Neural progenitor cell (in vitro differentiated cells): ENCODE results near the gene LSP1. TPM values are rescaled to one million over a fixed set of nuclear protein-coding genes. Genes with fewer than 3 reads are reported as not detected.

Source experiments
- DNase-seq: peaks from one replicate; pipeline ENCODE4 v3.0.0-alpha.2; 2016; ENCODE audit warnings: low spot score
- H2AFZ ChIP-seq: fragments of 200-600 bp; sonication (generic); replicated peaks from 2 replicates; pipeline ENCODE4 v1.6.1; 2016; ENCODE audit warnings: antibody characterized with exemption
- H3F3A ChIP-seq: fragments of 200-600 bp; sonication (generic); 2 replicates; pipeline ENCODE4 v1.6.1; 2016; ENCODE audit warnings: antibody characterized with exemption, low read depth
- H3K27ac ChIP-seq: fragments of 200-600 bp; sonication (generic); 2 replicates; pipeline ENCODE4 v1.5.1; 2016; ENCODE audit warnings: mild to moderate bottlenecking
- H3K27me3 ChIP-seq: fragments of 200-600 bp; sonication (generic); 2 replicates; pipeline ENCODE4 v1.6.1; 2016; ENCODE audit warnings: mild to moderate bottlenecking, moderate library complexity
- H3K36me3 ChIP-seq: fragments of 200-600 bp; sonication (generic); 2 replicates; pipeline ENCODE4 v1.5.1; 2016
- H3K4me1 ChIP-seq: fragments of 200-600 bp; sonication (generic); 2 replicates; pipeline ENCODE4 v1.6.1; 2016; ENCODE audit warnings: mixed run types
- H3K4me2 ChIP-seq: fragments of 200-600 bp; sonication (generic); 2 replicates; pipeline ENCODE4 v1.6.1; 2016
- H3K4me3 ChIP-seq: fragments of 200-600 bp; sonication (generic); 2 replicates; pipeline ENCODE4 v1.5.1; 2016
- H3K79me2 ChIP-seq: fragments of 200-600 bp; sonication (generic); 2 replicates; pipeline ENCODE4 v1.6.1; 2016; ENCODE audit warnings: low read depth
- H3K9ac ChIP-seq: fragments of 200-600 bp; sonication (generic); 2 replicates; pipeline ENCODE4 v1.6.1; 2016
- H3K9me3 ChIP-seq: fragments of 200-600 bp; sonication (generic); 2 replicates; pipeline ENCODE4 v1.5.1; 2016; ENCODE audit warnings: low read depth
- H4K20me1 ChIP-seq: fragments of 200-600 bp; sonication (generic); 2 replicates; pipeline ENCODE4 v1.6.1; 2016; ENCODE audit warnings: low read depth
- H3K27ac Mint-ChIP-seq: 3 replicates; pipeline ENCODE4 v1.8.0; 2021; ENCODE audit warnings: mixed read lengths
- H3K27me3 Mint-ChIP-seq: 2 replicates; pipeline ENCODE4 v1.8.0; 2022; ENCODE audit warnings: low read depth, mild to moderate bottlenecking, inconsistent platforms, moderate library complexity, mixed read lengths; ENCODE audit not compliant: insufficient read depth
- H3K36me3 Mint-ChIP-seq: 3 replicates; pipeline ENCODE4 v1.8.0; 2021; ENCODE audit warnings: mixed read lengths
- H3K4me1 Mint-ChIP-seq: 3 replicates; pipeline ENCODE4 v1.8.0; 2021; ENCODE audit warnings: mixed read lengths
- H3K4me3 Mint-ChIP-seq: 3 replicates; pipeline ENCODE4 v1.8.0; 2021; ENCODE audit warnings: mild to moderate bottlenecking, moderate library complexity, mixed read lengths
- H3K9me3 Mint-ChIP-seq: 3 replicates; pipeline ENCODE4 v1.8.0; 2020; ENCODE audit warnings: mixed read lengths
- EZH2 ChIP-seq: fragments of 200-600 bp; sonication (generic); IDR thresholded peaks from 2 replicates; pipeline ENCODE4 v1.6.1; 2017; ENCODE audit warnings: antibody characterized with exemption, mild to moderate bottlenecking, moderate library complexity
- EZH2phosphoT487 ChIP-seq: fragments of 200-600 bp; sonication (generic); IDR thresholded peaks from 2 replicates; pipeline ENCODE4 v1.6.1; 2017; ENCODE audit warnings: antibody characterized with exemption
- total RNA-seq: library from RNA; depleted of rRNA; stranded (reverse); fragments of >200 nt; gene quantifications from 2 replicates; pipeline ENCODE4 v1.2.3, GENCODE V29; 2015; ENCODE audit warnings: low replicate concordance
- TF ChIP-seq, protein P1 (sequence below): fragments of 200-600 bp; sonication (generic); IDR thresholded peaks from 2 replicates; pipeline ENCODE4 v1.5.1; 2017; ENCODE audit warnings: antibody characterized with exemption, mild to moderate bottlenecking

Gene LSP1
- total RNA-seq, 1 donor from 2014 or later = not detected

DNA sequence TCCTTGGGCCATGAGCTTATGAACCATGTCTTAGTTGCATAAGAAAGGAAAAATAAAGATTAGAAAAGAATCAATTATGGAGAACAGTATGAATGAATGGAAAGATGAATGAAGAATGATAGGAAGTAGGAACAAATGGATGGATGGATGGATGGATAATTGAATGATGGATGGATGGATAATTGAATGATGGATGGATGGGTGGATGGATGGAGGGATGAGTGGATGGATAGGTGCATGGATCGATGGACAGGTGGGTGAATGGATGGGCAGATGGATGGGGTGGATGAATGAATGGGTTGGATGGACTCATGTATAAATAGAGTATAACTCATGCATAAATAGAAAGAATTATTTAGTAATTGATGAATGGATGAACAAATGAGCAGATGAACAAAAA is 7.2 kb downstream of the LSP1 start:
- Mint-ChIP-seq H3K27me3 (peaks cover 4% of the 10 kb centered on the region), H3K4me3 (no peak overlapping the region), H3K4me1 (peaks cover 14% of the 10 kb centered on the region), H3K9me3 (no peaks in the 10 kb centered on the region), H3K36me3 (no peaks in the 10 kb centered on the region), H3K27ac (no peak overlapping the region)
- Histone ChIP-seq H3K4me3 (no peak overlapping the region), H3K9ac (no peak overlapping the region), H3F3A (no peaks in the 10 kb centered on the region), H3K36me3 (no peaks in the 10 kb centered on the region), H3K79me2 (no peaks in the 10 kb centered on the region), H3K27ac (no peak overlapping the region), H3K27me3 (peaks cover 14% of the 10 kb centered on the region), H4K20me1 (no peaks in the 10 kb centered on the region), H3K9me3 (no peaks in the 10 kb centered on the region), H3K4me2 (no peak overlapping the region), H3K4me1 (peaks cover 23% of the 10 kb centered on the region), H2AFZ (no peak overlapping the region)
- TF ChIP-seq, protein P1, sequence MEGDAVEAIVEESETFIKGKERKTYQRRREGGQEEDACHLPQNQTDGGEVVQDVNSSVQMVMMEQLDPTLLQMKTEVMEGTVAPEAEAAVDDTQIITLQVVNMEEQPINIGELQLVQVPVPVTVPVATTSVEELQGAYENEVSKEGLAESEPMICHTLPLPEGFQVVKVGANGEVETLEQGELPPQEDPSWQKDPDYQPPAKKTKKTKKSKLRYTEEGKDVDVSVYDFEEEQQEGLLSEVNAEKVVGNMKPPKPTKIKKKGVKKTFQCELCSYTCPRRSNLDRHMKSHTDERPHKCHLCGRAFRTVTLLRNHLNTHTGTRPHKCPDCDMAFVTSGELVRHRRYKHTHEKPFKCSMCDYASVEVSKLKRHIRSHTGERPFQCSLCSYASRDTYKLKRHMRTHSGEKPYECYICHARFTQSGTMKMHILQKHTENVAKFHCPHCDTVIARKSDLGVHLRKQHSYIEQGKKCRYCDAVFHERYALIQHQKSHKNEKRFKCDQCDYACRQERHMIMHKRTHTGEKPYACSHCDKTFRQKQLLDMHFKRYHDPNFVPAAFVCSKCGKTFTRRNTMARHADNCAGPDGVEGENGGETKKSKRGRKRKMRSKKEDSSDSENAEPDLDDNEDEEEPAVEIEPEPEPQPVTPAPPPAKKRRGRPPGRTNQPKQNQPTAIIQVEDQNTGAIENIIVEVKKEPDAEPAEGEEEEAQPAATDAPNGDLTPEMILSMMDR = no peak
- TF ChIP-seq EZH2phosphoT487 (no peak), EZH2 (no peak)
- DNase-seq = no peak

DNA sequence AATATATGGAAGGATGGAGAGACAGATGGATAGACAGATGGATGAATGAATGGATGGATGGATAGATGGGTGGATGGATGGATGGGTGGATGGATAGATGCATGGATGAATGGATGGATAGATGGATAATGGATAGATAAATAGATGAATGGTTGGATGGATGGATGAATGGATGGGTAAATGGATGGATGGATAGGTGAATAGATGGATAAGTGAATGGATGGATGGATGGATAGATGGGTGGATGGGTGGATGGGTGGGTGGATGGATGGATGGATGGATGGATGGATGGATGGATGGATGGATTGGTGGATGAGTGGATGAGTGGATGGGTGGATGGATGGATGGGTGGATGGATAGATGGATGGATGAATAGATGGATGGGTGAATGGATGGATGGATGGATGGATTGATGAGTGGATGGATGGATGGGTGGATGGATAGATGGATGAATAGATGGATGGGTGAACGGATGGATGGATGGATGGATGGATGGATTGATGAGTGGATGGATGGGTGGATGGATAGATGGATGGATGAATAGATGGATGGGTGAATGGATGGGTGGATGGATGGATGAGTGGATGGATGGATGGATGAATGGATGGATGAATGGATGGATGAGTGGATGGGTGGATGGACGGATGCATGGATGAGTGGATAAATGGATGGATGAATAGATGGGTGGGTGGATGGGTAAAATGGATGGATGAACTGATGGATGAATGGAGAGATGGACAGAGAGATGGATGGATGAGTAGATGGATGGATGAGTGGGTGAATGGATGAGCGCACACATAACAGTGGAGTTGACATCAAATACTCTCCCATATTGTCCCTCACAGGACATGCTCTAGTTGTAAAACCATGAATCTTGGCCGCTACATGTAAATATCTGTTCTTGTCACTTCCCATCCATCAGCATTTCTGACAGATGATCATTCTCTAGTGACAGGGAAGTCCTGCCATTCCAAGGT is 8.8 kb downstream of the LSP1 start:
- no peak overlapping the region for H3K4me2 ChIP-seq
- H3K27me3 ChIP-seq = peaks cover 14% of the 10 kb centered on the region
- peaks cover 4% of the 10 kb centered on the region for H3K27me3 Mint-ChIP-seq
- no peak overlapping the region for H3K27ac Mint-ChIP-seq
- no peak overlapping the region for H3K27ac ChIP-seq
- no peak overlapping the region for H3K4me3 Mint-ChIP-seq
- H3K79me2 ChIP-seq = no peaks in the 10 kb centered on the region
- H3F3A ChIP-seq = no peaks in the 10 kb centered on the region
- H3K4me1 Mint-ChIP-seq = peaks cover 18% of the 10 kb centered on the region
- no peak overlapping the region for H2AFZ ChIP-seq
- no peaks in the 10 kb centered on the region for H3K9me3 ChIP-seq
- H3K9me3 Mint-ChIP-seq = no peaks in the 10 kb centered on the region
- no peak overlapping the region for H3K4me3 ChIP-seq
- no peak for DNase-seq
- H3K36me3 ChIP-seq = no peaks in the 10 kb centered on the region
- no peaks in the 10 kb centered on the region for H4K20me1 ChIP-seq
- no peak for TF ChIP-seq EZH2
- TF ChIP-seq EZH2phosphoT487 = no peak
- TF ChIP-seq, protein P1 = no peak
- H3K36me3 Mint-ChIP-seq = no peaks in the 10 kb centered on the region
- peaks cover 23% of the 10 kb centered on the region for H3K4me1 ChIP-seq
- H3K9ac ChIP-seq = no peak overlapping the region

DNA sequence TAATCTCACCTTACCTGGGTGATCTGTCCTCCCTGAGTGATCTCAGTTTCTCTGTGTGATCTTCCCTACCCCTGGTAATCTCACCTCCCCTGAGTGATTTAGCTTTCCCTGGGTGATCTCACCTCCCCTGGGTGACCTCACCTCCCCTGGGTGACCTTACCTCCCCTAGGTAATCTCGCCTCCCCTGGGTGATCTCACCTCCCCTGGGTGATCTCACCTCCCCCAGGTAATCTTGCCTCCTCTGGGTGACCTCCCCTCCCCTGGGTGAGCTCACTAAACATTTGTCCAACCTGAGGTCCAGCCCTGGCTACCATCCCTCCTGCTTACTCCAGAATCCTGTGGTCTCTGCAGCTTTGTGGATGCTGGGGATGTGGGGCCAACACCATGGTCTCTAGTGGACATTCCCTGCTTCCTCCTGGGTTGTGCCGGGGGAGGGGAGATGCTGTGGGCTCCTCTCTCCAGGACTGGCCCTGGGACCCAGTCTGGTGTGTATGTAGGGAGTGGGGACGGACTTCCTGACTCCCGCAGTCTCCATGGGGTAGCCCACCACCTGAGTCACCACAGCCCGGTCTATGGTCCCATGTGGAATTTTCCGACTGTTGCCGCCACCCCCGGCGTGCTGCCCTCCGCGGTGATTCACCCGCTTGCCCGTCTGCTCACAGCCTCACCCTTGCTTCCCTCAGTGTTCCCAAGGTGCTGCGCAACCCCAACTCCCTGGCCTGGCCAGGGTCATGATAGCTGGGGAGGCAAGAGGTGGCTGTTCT is 9.9 kb downstream of the LSP1 start:
- H3K9ac ChIP-seq = no peak overlapping the region
- no peak for DNase-seq
- peaks cover 23% of the 10 kb centered on the region for H3K4me1 ChIP-seq
- H2AFZ ChIP-seq = no peak overlapping the region
- H3K27me3 Mint-ChIP-seq = peaks cover 4% of the 10 kb centered on the region
- no peaks in the 10 kb centered on the region for H3K36me3 ChIP-seq
- H4K20me1 ChIP-seq = no peaks in the 10 kb centered on the region
- peaks cover 18% of the 10 kb centered on the region for H3K4me1 Mint-ChIP-seq
- H3K4me2 ChIP-seq = no peak overlapping the region
- no peak overlapping the region for H3K4me3 Mint-ChIP-seq
- H3K9me3 Mint-ChIP-seq = no peaks in the 10 kb centered on the region
- no peaks in the 10 kb centered on the region for H3K79me2 ChIP-seq
- TF ChIP-seq EZH2 (no peak), EZH2phosphoT487 (no peak)
- TF ChIP-seq, protein P1 = no peak
- H3K9me3 ChIP-seq = no peaks in the 10 kb centered on the region
- no peaks in the 10 kb centered on the region for H3K36me3 Mint-ChIP-seq
- no peak overlapping the region for H3K27ac Mint-ChIP-seq
- no peak overlapping the region for H3K27ac ChIP-seq
- peaks cover 14% of the 10 kb centered on the region for H3K27me3 ChIP-seq
- no peaks in the 10 kb centered on the region for H3F3A ChIP-seq
- no peak overlapping the region for H3K4me3 ChIP-seq
